ENCODE measurements around the gene LMNTD2. TPM values are rescaled to one million over a fixed set of nuclear protein-coding genes. Genes with fewer than 3 reads are reported as not detected.
A peak's percentile ranks its signal among the peaks of the same experiment; 100 is the strongest.

The LMNTD2 gene
- total RNA-seq, 4 donors from 2014 or later, result 6.6 to 32.9 (median 14.1) TPM

- Histone ChIP-seq H3K27ac (no peak overlapping the region), H3K36me3 (no peaks in the 10 kb centered on the region), H3K4me1 (peaks cover 0 to 38% (median 30%) of the 10 kb centered on the region in 4 donors), H3K27me3 (peaks cover 0 to 9% of the 10 kb centered on the region in 2 donors), H3K4me3 (no peak overlapping the region), H3K9me3 (no peaks in the 10 kb centered on the region)
- TF ChIP-seq CTCF (IDR thresholded peaks at IDR 0.05) (no peak), POLR2A (IDR thresholded peaks at IDR 0.05) (no peak)
- no peak for DNase-seq
These were observed 3.8 kb downstream of the LMNTD2 start for GRCh38 chr11:556662-557256.

- H3K4me3 ChIP-seq, result peak overlapping the region; percentile 31 to 50 (median 50)
- no peaks in the 10 kb centered on the region for H3K36me3 ChIP-seq
- peaks cover 0 to 9% of the 10 kb centered on the region in 2 donors for H3K27me3 ChIP-seq
- DNase-seq, result peak in 1 of 3 donors; percentile 67
- H3K4me1 ChIP-seq, result peaks cover 0 to 34% (median 26%) of the 10 kb centered on the region in 4 donors
- no peaks in the 10 kb centered on the region for H3K9me3 ChIP-seq
- peak overlapping the region in 2 of 4 donors; percentile 33 to 49 for H3K27ac ChIP-seq
- TF ChIP-seq CTCF (IDR thresholded peaks at IDR 0.05) (no peak), POLR2A (IDR thresholded peaks at IDR 0.05) (no peak)
These were observed 4.5 kb downstream of the LMNTD2 start for GRCh38 chr11:555780-556661.

GRCh38 chr11:555227-555779 lies 5.2 kb downstream of the LMNTD2 start:
- H3K4me1 ChIP-seq, result peaks cover 0 to 32% (median 24%) of the 10 kb centered on the region in 4 donors
- H3K9me3 ChIP-seq, result no peaks in the 10 kb centered on the region
- peak overlapping the region; percentile 31 to 50 (median 50) for H3K4me3 ChIP-seq
- H3K27ac ChIP-seq, result peak overlapping the region in 1 of 4 donors; percentile 49
- DNase-seq, result no peak
- peaks cover 0 to 9% of the 10 kb centered on the region in 2 donors for H3K27me3 ChIP-seq
- H3K36me3 ChIP-seq, result no peaks in the 10 kb centered on the region
- TF ChIP-seq CTCF (IDR thresholded peaks at IDR 0.05) (no peak), POLR2A (IDR thresholded peaks at IDR 0.05) (no peak)

- DNase-seq, result peak; percentile 74 to 89 (median 84)
- Histone ChIP-seq H3K4me1 (peaks cover 0 to 26% (median 18%) of the 10 kb centered on the region in 4 donors), H3K27ac (peak overlapping the region in 1 of 4 donors; percentile 49), H3K4me3 (peak overlapping the region; percentile 31 to 50 (median 50)), H3K36me3 (no peaks in the 10 kb centered on the region), H3K9me3 (no peaks in the 10 kb centered on the region), H3K27me3 (peaks cover 0 to 9% of the 10 kb centered on the region in 2 donors)
- no peak for TF ChIP-seq POLR2A (IDR thresholded peaks at IDR 0.05)
- peak; percentile 44 to 75 (median 70) for TF ChIP-seq CTCF (IDR thresholded peaks at IDR 0.05)
These were observed 5.9 kb downstream of the LMNTD2 start for GRCh38 chr11:554428-555226.

GRCh38 chr11:553988-554340 lies 6.6 kb downstream of the LMNTD2 start:
- Histone ChIP-seq H3K36me3 (no peaks in the 10 kb centered on the region), H3K27ac (no peak overlapping the region), H3K9me3 (no peaks in the 10 kb centered on the region), H3K4me1 (peaks cover 0 to 20% (median 18%) of the 10 kb centered on the region in 4 donors), H3K4me3 (peak overlapping the region in 1 of 4 donors; percentile 50), H3K27me3 (peaks cover 0 to 9% of the 10 kb centered on the region in 2 donors)
- no peak for DNase-seq
- no peak for TF ChIP-seq CTCF (IDR thresholded peaks at IDR 0.05)
- no peak for TF ChIP-seq POLR2A (IDR thresholded peaks at IDR 0.05)
